Erythroblast (primary cell): ENCODE data around the gene SOX6.

Source experiments
- GATA1 ChIP-seq: IDR thresholded peaks from 2 replicates; pipeline ENCODE4 v1.6.1; 2011; ENCODE audit warnings: low read depth, mild to moderate bottlenecking, control low read depth, low read length, moderate library complexity
- POLR2A ChIP-seq: IDR thresholded peaks from 2 replicates; pipeline ENCODE4 v1.6.1; 2011; ENCODE audit warnings: mild to moderate bottlenecking, low read length

GRCh38 chr11:16124390-16124789 lies 232.0 kb downstream of the SOX6 start:
- TF ChIP-seq POLR2A (no peak), GATA1 (no peak)
